GM12878 (cell line): ENCODE results near the gene PLXND1.

ENCODE experiments used
- CEBPB ChIP-seq, 2 experiments: fragments of 150-350 bp in 1 of 2; IDR thresholded peaks; 2 replicates each; pipeline ENCODE4 v1.6.1; 2012 to 2014; ENCODE audit warnings: low read depth in 2 of 2, low read length in 2 of 2, borderline replicate concordance in 1 of 2, inconsistent platforms in 1 of 2
- E4F1 ChIP-seq: fragments of 450-650 bp; IDR thresholded peaks from 2 replicates; pipeline ENCODE4 v1.6.1; 2018; ENCODE audit warnings: borderline replicate concordance, mild to moderate bottlenecking; ENCODE audit not compliant: partially characterized antibody
- EZH2 ChIP-seq: IDR thresholded peaks from 2 replicates; pipeline ENCODE4 v1.6.1; 2012; ENCODE audit warnings: low read depth, mild to moderate bottlenecking, control low read depth, inconsistent platforms, low read length, borderline replicate concordance; ENCODE audit not compliant: control insufficient read depth
- POLR2A ChIP-seq: IDR thresholded peaks from 2 replicates; pipeline ENCODE4 v1.6.1; 2011; ENCODE audit warnings: low read depth, mild to moderate bottlenecking, low read length
- SMAD1 ChIP-seq: fragments of 450-650 bp; IDR thresholded peaks from 2 replicates; pipeline ENCODE4 v1.6.1; 2018; ENCODE audit warnings: mild to moderate bottlenecking, low read depth; ENCODE audit not compliant: partially characterized antibody

- no peak for TF ChIP-seq CEBPB (IDR thresholded peaks at IDR 0.05; ENCODE audit: borderline replicate concordance in 1 of 2, low read depth in 2 of 2, low read length in 2 of 2)
- TF ChIP-seq POLR2A: no peak
- no peak for TF ChIP-seq EZH2
- TF ChIP-seq E4F1: no peak
- TF ChIP-seq SMAD1: no peak
Observed at GRCh38 chr3:129594907-129595390, 11.5 kb downstream of the PLXND1 start.
